Measurements from ENCODE around the gene OPN5. TPM values are rescaled to one million over a fixed set of nuclear protein-coding genes. Genes with fewer than 3 reads are reported as not detected.

Gene OPN5
- total RNA-seq, 1 experiment from 2014 or later: not detected

- intact Hi-C loops (cut with micrococcal nuclease; ENCODE audit: unreplicated experiment): no loop called here
- no peak overlapping the region for H3K4me3 Mint-ChIP-seq (ENCODE audit: low read depth, unreplicated experiment)
- H3K4me1 Mint-ChIP-seq (ENCODE audit: low read depth, unreplicated experiment): no peaks in the 10 kb centered on the region
- no peak for TF ChIP-seq CTCF (IDR thresholded peaks at IDR 0.05; ENCODE audit: unreplicated experiment)
- no TSS peak for BruUV-seq (replicated peaks)
- H3K36me3 Mint-ChIP-seq (ENCODE audit: insufficient read depth, unreplicated experiment): no peaks in the 10 kb centered on the region
- no peak for DNase-seq
- H3K27ac Mint-ChIP-seq (ENCODE audit: unreplicated experiment): no peak overlapping the region
- CTCF ChIA-PET: no interaction called here
- H3K27me3 Mint-ChIP-seq (ENCODE audit: unreplicated experiment): no peaks in the 10 kb centered on the region
- no peaks in the 10 kb centered on the region for H3K9me3 Mint-ChIP-seq (ENCODE audit: low read depth, unreplicated experiment)
Observed at GRCh38 chr6:47766445-47766844, 15.4 kb upstream of the OPN5 start.

- Mint-ChIP-seq H3K36me3 (ENCODE audit: insufficient read depth, unreplicated experiment) (no peaks in the 10 kb centered on the region), H3K27ac (ENCODE audit: unreplicated experiment) (no peak overlapping the region), H3K4me3 (ENCODE audit: low read depth, unreplicated experiment) (no peak overlapping the region), H3K9me3 (ENCODE audit: low read depth, unreplicated experiment) (no peaks in the 10 kb centered on the region), H3K4me1 (ENCODE audit: low read depth, unreplicated experiment) (no peaks in the 10 kb centered on the region), H3K27me3 (ENCODE audit: unreplicated experiment) (no peaks in the 10 kb centered on the region)
- CTCF ChIA-PET: no interaction called here
- intact Hi-C loops (cut with micrococcal nuclease; ENCODE audit: unreplicated experiment): no loop called here
- DNase-seq: no peak
- BruUV-seq (replicated peaks): no TSS peak
- TF ChIP-seq CTCF (IDR thresholded peaks at IDR 0.05; ENCODE audit: unreplicated experiment): no peak
Observed at GRCh38 chr6:47767102-47767501, 14.7 kb upstream of the OPN5 start.

GRCh38 chr6:47769982-47770381 is 11.8 kb upstream of the OPN5 start:
- no peaks in the 10 kb centered on the region for H3K9me3 Mint-ChIP-seq (ENCODE audit: low read depth, unreplicated experiment)
- no peaks in the 10 kb centered on the region for H3K36me3 Mint-ChIP-seq (ENCODE audit: insufficient read depth, unreplicated experiment)
- CTCF ChIA-PET: no interaction called here
- DNase-seq: no peak
- no peaks in the 10 kb centered on the region for H3K4me1 Mint-ChIP-seq (ENCODE audit: low read depth, unreplicated experiment)
- TF ChIP-seq CTCF (IDR thresholded peaks at IDR 0.05; ENCODE audit: unreplicated experiment): no peak
- no peak overlapping the region for H3K4me3 Mint-ChIP-seq (ENCODE audit: low read depth, unreplicated experiment)
- no peak overlapping the region for H3K27ac Mint-ChIP-seq (ENCODE audit: unreplicated experiment)
- intact Hi-C loops (cut with micrococcal nuclease; ENCODE audit: unreplicated experiment): no loop called here
- no peaks in the 10 kb centered on the region for H3K27me3 Mint-ChIP-seq (ENCODE audit: unreplicated experiment)
- BruUV-seq (replicated peaks): no TSS peak

- no peak overlapping the region for H3K27ac Mint-ChIP-seq (ENCODE audit: unreplicated experiment)
- CTCF ChIA-PET: no interaction called here
- no peak for TF ChIP-seq CTCF (IDR thresholded peaks at IDR 0.05; ENCODE audit: unreplicated experiment)
- no peaks in the 10 kb centered on the region for H3K36me3 Mint-ChIP-seq (ENCODE audit: insufficient read depth, unreplicated experiment)
- no peaks in the 10 kb centered on the region for H3K4me1 Mint-ChIP-seq (ENCODE audit: low read depth, unreplicated experiment)
- no peaks in the 10 kb centered on the region for H3K9me3 Mint-ChIP-seq (ENCODE audit: low read depth, unreplicated experiment)
- intact Hi-C loops (cut with micrococcal nuclease; ENCODE audit: unreplicated experiment): no loop called here
- no peak overlapping the region for H3K4me3 Mint-ChIP-seq (ENCODE audit: low read depth, unreplicated experiment)
- no TSS peak for BruUV-seq (replicated peaks)
- no peak for DNase-seq
- no peaks in the 10 kb centered on the region for H3K27me3 Mint-ChIP-seq (ENCODE audit: unreplicated experiment)
Observed at GRCh38 chr6:47772359-47772758, 9.5 kb upstream of the OPN5 start.
